NCI-H82 treated with DMSO at 0.1 percent for 48 hours (cell line): ENCODE data around the gene RBM6.

ENCODE experiments used
- DNase-seq: peaks from one replicate; lab custom pipeline; 2025; ENCODE audit not compliant: unreplicated experiment; lab: John Stamatoyannopoulos, UW

RBM6 gene

GRCh38 chr3:50088725-50089608, 149.0 kb downstream of the RBM6 start, which contains the start of gene RBM5:
Gene RBM5, plus strand, starts transcription at chr3:50088919. Its CDS starts 1,516 bp downstream, at chr3:50090435.
- DNase-seq, result peak; percentile 77

GRCh38 chr3:50089609-50089945, 149.6 kb downstream of the RBM6 start:
- DNase-seq, result no peak

GRCh38 chr3:50090984-50091383, 151.0 kb downstream of the RBM6 start:
- DNase-seq, result no peak

- DNase-seq, result no peak
These were observed 155.5 kb downstream of the RBM6 start for GRCh38 chr3:50095352-50095998.

GRCh38 chr3:50100386-50100785, 160.4 kb downstream of the RBM6 start:
- no peak for DNase-seq

GRCh38 chr3:50100956-50101845, 161.3 kb downstream of the RBM6 start:
- DNase-seq, result peak; percentile 95

- no peak for DNase-seq
These were observed 162.6 kb downstream of the RBM6 start for GRCh38 chr3:50102558-50102957.

- no peak for DNase-seq
These were observed 171.8 kb downstream of the RBM6 start for GRCh38 chr3:50111757-50112156.

GRCh38 chr3:50112462-50112861, 172.5 kb downstream of the RBM6 start:
- no peak for DNase-seq

GRCh38 chr3:50117120-50117519, 177.2 kb downstream of the RBM6 start:
- DNase-seq, result no peak

GRCh38 chr3:50118237-50118636, 178.3 kb downstream of the RBM6 start:
- DNase-seq, result no peak

GRCh38 chr3:50119786-50120185, 179.8 kb downstream of the RBM6 start:
- DNase-seq, result no peak

GRCh38 chr3:50120364-50121071, 180.6 kb downstream of the RBM6 start:
- no peak for DNase-seq

GRCh38 chr3:50121072-50122032, 181.4 kb downstream of the RBM6 start:
- peak; percentile 42 for DNase-seq

- DNase-seq, result no peak
These were observed 182.1 kb downstream of the RBM6 start for GRCh38 chr3:50122071-50122470.

GRCh38 chr3:50122661-50123391, 182.9 kb downstream of the RBM6 start:
- DNase-seq, result no peak

- no peak for DNase-seq
These were observed 183.6 kb downstream of the RBM6 start for GRCh38 chr3:50123394-50124051.

GRCh38 chr3:50124052-50124799, 184.3 kb downstream of the RBM6 start:
- DNase-seq, result no peak
